Germinal center (tissue), 1 donor: ENCODE data around the gene MYH9.
"Not testable (repeated sequence)": the region's sequence is repeated elsewhere in the genome, so short reads cannot be mapped to it uniquely, and the experiment has no call there.

Source experiments
- DNase-seq: peaks from one replicate; pipeline ENCODE4 v3.0.0; 2012; ENCODE audit warnings: mixed read lengths, low spot score

Gene MYH9

GRCh38 chr22:36387959-36388726, at the start of gene MYH9:
MYH9 (minus strand) TSS chr22:36387967; CDS start chr22:36349236, 38,731 bp downstream.
- DNase-seq, result peak; percentile 99

- peak; percentile 35 for DNase-seq
Measured at GRCh38 chr22:36435516-36436415, 48.0 kb upstream of the MYH9 start.

- no peak for DNase-seq
Measured at GRCh38 chr22:36433318-36434231, 45.8 kb upstream of the MYH9 start.

GRCh38 chr22:36432592-36433317, 45.0 kb upstream of the MYH9 start:
- DNase-seq, result no peak

GRCh38 chr22:36431977-36432376, 44.2 kb upstream of the MYH9 start:
- no peak for DNase-seq

- no peak for DNase-seq
Measured at GRCh38 chr22:36430863-36431262, 43.1 kb upstream of the MYH9 start.

GRCh38 chr22:36427952-36428351, 40.2 kb upstream of the MYH9 start:
- DNase-seq, result not testable (repeated sequence)

- DNase-seq, result no peak
Measured at GRCh38 chr22:36425977-36426523, 38.3 kb upstream of the MYH9 start.

GRCh38 chr22:36424901-36425579, 37.3 kb upstream of the MYH9 start:
- no peak for DNase-seq

GRCh38 chr22:36424466-36424865, 36.7 kb upstream of the MYH9 start:
- not testable (repeated sequence) for DNase-seq

- DNase-seq, result no peak
Measured at GRCh38 chr22:36423461-36424404, 36.0 kb upstream of the MYH9 start.

- no peak for DNase-seq
Measured at GRCh38 chr22:36422287-36423014, 34.7 kb upstream of the MYH9 start.

GRCh38 chr22:36419912-36420882, 32.4 kb upstream of the MYH9 start:
- DNase-seq, result no peak

- no peak for DNase-seq
Measured at GRCh38 chr22:36419177-36419911, 31.6 kb upstream of the MYH9 start.

GRCh38 chr22:36417281-36417686, 29.5 kb upstream of the MYH9 start:
- DNase-seq, result no peak

GRCh38 chr22:36415415-36416168, 27.8 kb upstream of the MYH9 start:
- DNase-seq, result no peak
